ENCODE data around the gene PGA5. TPM values are rescaled to one million over a fixed set of nuclear protein-coding genes. Genes with fewer than 3 reads are reported as not detected.

PGA5 gene
- total RNA-seq, 1 experiment from 2014 or later: not detected

GRCh38 chr11:61194981-61195695, 45.8 kb upstream of the PGA5 start:
- H3K36me3 Mint-ChIP-seq (ENCODE audit: insufficient read depth, unreplicated experiment): no peaks in the 10 kb centered on the region
- peaks cover 7% of the 10 kb centered on the region for H3K4me1 Mint-ChIP-seq (ENCODE audit: low read depth, unreplicated experiment)
- no peak for DNase-seq
- Histone ChIP-seq H3K9me3 (0 out of 2 replicates have a peak, but pooled peaks cover 8% of the 10 kb centered on the region), H3K4me1 (no peaks in the 10 kb centered on the region; the same call in 1 of the 2 replicates), H3K27me3 (replicated peaks; ENCODE audit: control insufficient read depth, insufficient read depth, low read length) (no peaks in the 10 kb centered on the region; the same call in 1 of the 2 replicates), H3K4me3 (ENCODE audit: low read depth, low read length) (no peak overlapping the region), H3K36me3 (ENCODE audit: control insufficient read depth, insufficient read depth, low read length) (no peaks in the 10 kb centered on the region)
- no peak for TF ChIP-seq CTCF (IDR thresholded peaks at IDR 0.05; ENCODE audit: insufficient read depth in 1 of 2, low read depth in 1 of 2, low read length in 1 of 2, severe bottlenecking in 1 of 2, unreplicated experiment in 1 of 2)
- no peaks in the 10 kb centered on the region for H3K27me3 Mint-ChIP-seq (ENCODE audit: insufficient read depth, unreplicated experiment)
- BruUV-seq (replicated peaks): no TSS peak
- H3K9me3 Mint-ChIP-seq (ENCODE audit: unreplicated experiment): no peaks in the 10 kb centered on the region
- intact Hi-C loops (cut with micrococcal nuclease; ENCODE audit: unreplicated experiment): no loop called here
- ChIA-PET POLR2A (no interaction called here), CTCF (no interaction called here)
- H3K27ac Mint-ChIP-seq (ENCODE audit: unreplicated experiment): no peak overlapping the region
- H3K4me3 Mint-ChIP-seq (ENCODE audit: unreplicated experiment): no peak overlapping the region

- H3K9me3 Mint-ChIP-seq (ENCODE audit: unreplicated experiment): no peaks in the 10 kb centered on the region
- no peak overlapping the region for H3K4me3 ChIP-seq (ENCODE audit: low read depth, low read length)
- peaks cover 7% of the 10 kb centered on the region for H3K4me1 Mint-ChIP-seq (ENCODE audit: low read depth, unreplicated experiment)
- H3K4me3 Mint-ChIP-seq (ENCODE audit: unreplicated experiment): no peak overlapping the region
- no peak overlapping the region for H3K27ac Mint-ChIP-seq (ENCODE audit: unreplicated experiment)
- no peaks in the 10 kb centered on the region for H3K36me3 ChIP-seq (ENCODE audit: control insufficient read depth, insufficient read depth, low read length)
- POLR2A ChIA-PET: no interaction called here
- 0 out of 2 replicates have a peak, but pooled peaks cover 8% of the 10 kb centered on the region for H3K9me3 ChIP-seq
- no peaks in the 10 kb centered on the region for H3K36me3 Mint-ChIP-seq (ENCODE audit: insufficient read depth, unreplicated experiment)
- no TSS peak for BruUV-seq (replicated peaks)
- peaks cover 2% of the 10 kb centered on the region for H3K27me3 Mint-ChIP-seq (ENCODE audit: insufficient read depth, unreplicated experiment)
- CTCF ChIA-PET: interaction anchor here (0.7 kb wide), 1 partner anchor 433 kb away, joined by 11 read pairs; no protein-coding TSS in a partner anchor
- TF ChIP-seq CTCF (IDR thresholded peaks at IDR 0.05; ENCODE audit: insufficient read depth in 1 of 2, low read depth in 1 of 2, low read length in 1 of 2, severe bottlenecking in 1 of 2, unreplicated experiment in 1 of 2): no peak
- intact Hi-C loops (cut with micrococcal nuclease; ENCODE audit: unreplicated experiment): no loop called here
- H3K27me3 ChIP-seq (replicated peaks; ENCODE audit: control insufficient read depth, insufficient read depth, low read length): no peaks in the 10 kb centered on the region
- no peak for DNase-seq
- no peaks in the 10 kb centered on the region; the same call in 1 of the 2 replicates for H3K4me1 ChIP-seq
These were observed 45.3 kb upstream of the PGA5 start for GRCh38 chr11:61195719-61196118.

- no TSS peak for BruUV-seq (replicated peaks)
- no peak for TF ChIP-seq CTCF (IDR thresholded peaks at IDR 0.05; ENCODE audit: insufficient read depth in 1 of 2, low read depth in 1 of 2, low read length in 1 of 2, severe bottlenecking in 1 of 2, unreplicated experiment in 1 of 2)
- Mint-ChIP-seq H3K36me3 (ENCODE audit: insufficient read depth, unreplicated experiment) (no peaks in the 10 kb centered on the region), H3K27ac (ENCODE audit: unreplicated experiment) (no peak overlapping the region), H3K4me3 (ENCODE audit: unreplicated experiment) (no peak overlapping the region), H3K27me3 (ENCODE audit: insufficient read depth, unreplicated experiment) (peaks cover 7% of the 10 kb centered on the region), H3K4me1 (ENCODE audit: low read depth, unreplicated experiment) (peaks cover 7% of the 10 kb centered on the region), H3K9me3 (ENCODE audit: unreplicated experiment) (no peaks in the 10 kb centered on the region)
- Histone ChIP-seq H3K36me3 (ENCODE audit: control insufficient read depth, insufficient read depth, low read length) (no peaks in the 10 kb centered on the region), H3K4me1 (no peaks in the 10 kb centered on the region; the same call in 1 of the 2 replicates), H3K27me3 (replicated peaks; ENCODE audit: control insufficient read depth, insufficient read depth, low read length) (no peaks in the 10 kb centered on the region), H3K9me3 (no peaks in the 10 kb centered on the region), H3K4me3 (ENCODE audit: low read depth, low read length) (no peak overlapping the region)
- ChIA-PET POLR2A (no interaction called here), CTCF (no interaction called here)
- intact Hi-C loops (cut with micrococcal nuclease; ENCODE audit: unreplicated experiment): no loop called here
- no peak for DNase-seq
These were observed 42.6 kb upstream of the PGA5 start for GRCh38 chr11:61198361-61198760.
